Coronary artery (tissue), 2 donors: ENCODE measurements around the gene HSD11B1L.
A peak's percentile ranks its signal among the peaks of the same experiment; 100 is the strongest.

Source experiments
- DNase-seq: peaks from one replicate; pipeline ENCODE4 v3.0.0-alpha.2; 2017; ENCODE audit warnings: low spot score
- H3K27ac ChIP-seq, 2 donors: fragments of 200-600 bp; sonication (generic); one replicate each; pipeline ENCODE4 v1.5.1; 2016 to 2019
- H3K4me3 ChIP-seq: fragments of 200-600 bp; sonication (generic); 2 replicates; pipeline ENCODE4 v1.5.1; 2016; ENCODE audit warnings: mild to moderate bottlenecking, moderate library complexity
- TF ChIP-seq, protein P1 (sequence below): fragments of 200-600 bp; sonication (generic); IDR thresholded peaks from one replicate; pipeline ENCODE4 v1.5.1; 2019; ENCODE audit warnings: antibody characterized with exemption

The HSD11B1L gene

DNA sequence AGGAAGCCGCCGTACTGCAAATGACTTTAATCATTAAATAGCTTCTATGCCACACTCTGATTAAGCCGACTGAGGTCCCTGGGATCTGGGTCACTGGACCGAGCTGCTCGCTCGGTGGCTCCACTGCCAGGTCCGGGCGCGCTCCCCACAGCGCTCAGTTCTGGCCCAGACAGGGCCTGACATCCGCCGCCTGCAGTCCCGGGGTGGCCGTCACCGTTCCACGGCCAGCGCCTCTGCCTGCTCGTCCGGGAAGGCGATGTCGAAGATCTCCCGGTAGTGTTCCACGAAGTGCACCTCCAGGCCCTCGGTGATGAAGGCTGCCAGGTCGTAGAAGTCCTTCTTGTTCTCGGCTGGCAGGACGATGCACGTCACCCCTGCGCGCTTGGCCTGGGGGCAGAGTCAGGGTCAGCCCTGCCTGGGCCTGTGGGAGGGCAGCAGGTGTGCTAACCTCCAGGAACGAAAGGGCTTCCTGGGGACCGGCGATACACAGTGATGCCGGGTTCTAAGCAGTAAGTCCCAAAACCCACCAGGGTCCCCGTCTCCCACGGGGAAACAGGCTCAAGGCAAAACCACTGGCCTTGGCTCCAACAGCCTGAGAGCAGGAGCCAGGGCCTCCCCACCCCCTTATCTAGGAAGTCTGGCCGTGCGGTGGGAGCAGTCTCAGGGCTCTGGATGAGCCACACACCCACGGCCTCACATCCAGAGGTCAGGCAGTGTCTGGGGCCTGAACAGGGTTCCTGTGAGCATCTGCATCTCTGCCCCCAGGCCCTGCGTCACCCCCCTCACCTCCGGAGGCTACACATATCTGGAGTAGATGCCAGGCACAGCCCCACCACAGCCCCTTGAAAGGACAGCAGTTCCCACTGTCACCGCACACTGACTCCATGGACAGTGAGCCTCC is 11.2 kb downstream of the HSD11B1L start:
- TF ChIP-seq, protein P1, sequence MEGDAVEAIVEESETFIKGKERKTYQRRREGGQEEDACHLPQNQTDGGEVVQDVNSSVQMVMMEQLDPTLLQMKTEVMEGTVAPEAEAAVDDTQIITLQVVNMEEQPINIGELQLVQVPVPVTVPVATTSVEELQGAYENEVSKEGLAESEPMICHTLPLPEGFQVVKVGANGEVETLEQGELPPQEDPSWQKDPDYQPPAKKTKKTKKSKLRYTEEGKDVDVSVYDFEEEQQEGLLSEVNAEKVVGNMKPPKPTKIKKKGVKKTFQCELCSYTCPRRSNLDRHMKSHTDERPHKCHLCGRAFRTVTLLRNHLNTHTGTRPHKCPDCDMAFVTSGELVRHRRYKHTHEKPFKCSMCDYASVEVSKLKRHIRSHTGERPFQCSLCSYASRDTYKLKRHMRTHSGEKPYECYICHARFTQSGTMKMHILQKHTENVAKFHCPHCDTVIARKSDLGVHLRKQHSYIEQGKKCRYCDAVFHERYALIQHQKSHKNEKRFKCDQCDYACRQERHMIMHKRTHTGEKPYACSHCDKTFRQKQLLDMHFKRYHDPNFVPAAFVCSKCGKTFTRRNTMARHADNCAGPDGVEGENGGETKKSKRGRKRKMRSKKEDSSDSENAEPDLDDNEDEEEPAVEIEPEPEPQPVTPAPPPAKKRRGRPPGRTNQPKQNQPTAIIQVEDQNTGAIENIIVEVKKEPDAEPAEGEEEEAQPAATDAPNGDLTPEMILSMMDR, result no peak
- DNase-seq, result peak; percentile 72
- Histone ChIP-seq H3K4me3 (peak overlapping the region; percentile 98), H3K27ac (peak overlapping the region in 1 of 2 donors; percentile 97)

DNA sequence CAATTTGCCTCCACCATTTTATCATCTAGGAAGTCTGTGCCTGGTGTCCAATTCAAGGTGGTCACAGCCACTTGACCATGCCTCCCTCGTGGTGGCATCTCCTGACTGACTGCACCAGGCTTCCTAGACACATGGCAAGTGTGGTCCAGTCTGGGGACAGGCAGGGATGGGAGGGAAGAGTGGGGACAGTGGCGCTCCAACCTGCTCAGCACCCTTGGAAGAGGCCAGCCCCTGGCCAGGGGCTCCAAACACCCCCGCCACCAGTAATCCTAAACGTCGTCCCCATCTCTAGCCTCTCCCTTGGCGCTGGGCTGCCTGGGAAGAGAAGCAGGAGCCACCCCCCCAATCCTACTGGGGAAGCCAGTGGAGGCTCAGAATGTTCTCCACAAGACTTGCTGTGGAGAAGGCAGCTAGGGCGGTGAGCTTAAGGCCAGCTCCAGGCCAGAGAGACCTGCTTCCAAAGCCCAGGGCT is 11.9 kb downstream of the HSD11B1L start:
- DNase-seq, result no peak
- Histone ChIP-seq H3K27ac (peak overlapping the region in 1 of 2 donors; percentile 97), H3K4me3 (no peak overlapping the region)
- TF ChIP-seq, protein P1, result no peak

DNA sequence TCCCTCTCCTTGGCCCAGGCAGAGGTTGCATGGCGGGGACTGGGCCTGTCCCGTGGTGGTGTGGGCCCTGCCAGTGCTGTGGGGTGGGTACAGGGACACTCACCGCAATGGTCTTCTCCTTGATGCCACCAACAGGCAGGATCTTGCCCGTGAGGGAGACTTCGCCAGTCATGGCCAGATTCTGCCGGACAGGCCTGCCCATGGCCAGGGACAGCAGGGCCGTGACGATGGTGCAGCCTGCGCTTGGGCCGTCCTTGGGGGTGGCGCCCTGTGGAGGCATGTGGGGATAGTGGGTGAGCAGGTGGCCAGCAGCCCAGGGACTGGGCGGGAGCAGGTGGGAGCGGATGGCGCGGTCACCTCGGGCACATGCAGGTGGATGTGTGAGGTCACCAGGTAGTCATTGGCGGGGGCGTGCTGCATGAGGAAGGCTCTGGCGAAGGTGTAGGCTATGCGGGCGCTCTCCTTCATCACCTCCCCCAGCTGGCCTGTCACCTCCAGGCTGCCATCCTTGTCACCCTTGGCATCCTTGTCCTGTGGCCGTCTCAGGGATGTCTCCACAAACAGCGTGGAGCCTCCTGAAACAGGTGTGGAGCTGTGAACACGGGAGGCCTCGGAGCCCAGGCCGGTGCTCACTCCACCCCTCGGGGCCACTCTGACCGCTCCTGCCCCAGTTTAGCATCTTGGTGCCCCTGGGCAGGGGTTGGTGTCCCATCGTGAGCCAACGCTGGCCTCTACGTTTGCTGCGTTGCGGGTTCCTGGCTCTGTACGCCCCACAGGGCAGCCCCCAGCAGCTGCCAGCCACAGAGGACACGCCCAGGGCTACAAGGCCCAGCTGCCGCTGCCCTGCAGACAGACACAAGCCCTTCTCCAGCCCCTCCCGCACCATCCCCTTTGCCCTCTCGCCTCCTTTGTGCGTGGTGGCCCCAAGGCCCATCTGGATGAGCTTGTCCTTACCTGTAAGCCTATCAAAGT is 12.7 kb downstream of the HSD11B1L start:
- TF ChIP-seq, protein P1, result no peak
- DNase-seq, result peak; percentile 72
- Histone ChIP-seq H3K27ac (no peak overlapping the region), H3K4me3 (no peak overlapping the region)

DNA sequence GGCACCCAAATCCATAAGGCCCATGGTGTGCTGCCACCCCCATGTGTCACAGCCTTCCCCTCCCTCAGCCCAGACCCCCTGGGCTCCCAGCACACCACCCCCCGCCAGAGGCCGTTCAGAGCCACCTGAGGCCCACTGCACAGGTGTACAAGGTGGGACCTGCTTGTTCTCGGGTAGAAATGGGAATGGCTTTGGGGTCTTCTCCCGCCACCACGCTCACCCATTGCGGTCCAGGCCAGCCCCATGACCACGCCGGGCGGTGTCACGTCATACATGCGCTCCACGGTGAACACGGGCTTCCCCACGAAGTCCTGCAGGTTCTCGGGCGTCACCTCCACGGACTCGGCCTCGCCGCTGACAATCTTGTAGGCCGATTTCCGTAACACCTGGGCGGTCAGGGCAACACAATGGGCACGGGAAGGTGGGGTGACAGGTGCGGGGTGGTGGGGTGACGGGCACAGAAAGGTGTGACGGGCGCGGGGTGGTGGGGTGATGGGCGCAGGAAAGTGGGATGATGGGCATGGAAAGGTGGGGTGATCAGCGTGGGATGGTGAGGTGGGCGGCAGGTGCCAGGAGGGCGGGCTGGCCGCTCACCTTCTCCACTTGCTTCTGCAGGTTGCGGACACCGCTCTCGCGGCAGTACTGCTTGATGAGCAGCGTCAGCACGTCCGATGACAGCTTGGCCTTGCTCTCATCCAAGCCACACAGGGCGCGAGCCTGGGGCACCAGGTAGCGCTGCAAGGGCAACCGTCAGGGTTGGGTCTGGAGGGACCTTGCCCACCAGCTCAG is 13.5 kb downstream of the HSD11B1L start:
- Histone ChIP-seq H3K4me3 (no peak overlapping the region), H3K27ac (no peak overlapping the region)
- TF ChIP-seq, protein P1, result no peak
- DNase-seq, result peak; percentile 66

DNA sequence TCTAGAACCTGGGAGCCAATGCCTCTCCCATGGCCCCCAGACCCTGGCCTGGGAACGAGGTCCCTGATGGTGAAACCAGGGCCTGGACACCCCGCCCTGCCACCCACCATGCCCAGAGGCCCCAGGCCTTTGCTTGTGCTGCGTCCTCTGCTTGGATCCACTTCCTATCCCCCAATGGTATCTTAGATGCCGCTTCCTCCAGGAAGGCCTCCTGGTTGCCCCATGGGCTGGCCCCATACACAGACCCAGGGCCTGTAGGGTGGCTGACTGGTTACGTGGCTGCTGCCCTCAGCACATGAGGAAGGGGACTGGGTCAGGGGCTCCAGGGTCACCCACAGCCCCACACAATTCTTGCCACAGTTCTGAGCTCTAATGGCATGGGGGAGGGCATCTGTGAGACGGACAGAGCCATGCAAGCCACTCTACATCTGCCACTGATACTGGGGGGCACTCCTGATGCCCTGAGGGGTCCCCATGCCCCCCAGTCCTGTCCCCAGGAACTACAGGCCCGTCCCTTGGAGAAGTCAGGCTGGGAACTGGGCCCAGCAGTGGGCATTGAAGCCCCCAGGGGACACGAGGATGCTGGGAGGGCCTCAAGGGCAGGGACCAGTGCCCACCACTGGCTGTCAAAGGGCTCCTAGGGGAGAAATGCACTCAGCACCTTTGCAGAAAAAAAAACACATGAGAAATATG is 14.3 kb downstream of the HSD11B1L start:
- no peak overlapping the region for H3K4me3 ChIP-seq
- TF ChIP-seq, protein P1, result no peak
- H3K27ac ChIP-seq, result no peak overlapping the region
- DNase-seq, result peak; percentile 72

DNA sequence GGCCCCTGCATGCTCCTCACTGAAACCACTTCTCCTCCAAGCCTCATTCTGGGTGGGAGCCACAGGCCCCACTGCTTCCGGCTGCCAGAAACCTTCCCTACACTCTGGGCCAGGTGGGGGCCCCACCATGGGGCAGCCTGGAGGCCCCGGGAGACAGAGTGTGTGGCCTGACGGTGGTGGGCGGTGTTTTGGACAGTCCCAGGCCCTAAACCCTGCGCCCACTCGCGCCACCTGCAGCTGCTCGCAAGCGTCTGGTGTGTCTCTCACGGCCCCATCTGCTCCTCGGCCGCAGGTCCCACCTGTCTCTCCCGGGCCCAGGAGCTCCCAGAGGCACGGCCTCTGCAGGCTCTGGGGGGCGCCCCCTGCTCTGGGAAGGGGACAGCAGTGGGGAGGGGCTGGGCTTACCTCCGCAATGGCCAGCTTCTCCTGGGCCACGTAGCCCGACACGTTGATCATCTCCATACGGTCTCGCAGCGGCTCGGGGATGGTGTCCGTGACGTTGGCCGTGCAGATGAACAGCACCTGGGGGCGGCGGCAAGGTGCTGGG is 14.9 kb downstream of the HSD11B1L start:
- peak; percentile 69 for DNase-seq
- H3K27ac ChIP-seq, result no peak overlapping the region
- TF ChIP-seq, protein P1, result no peak
- H3K4me3 ChIP-seq, result no peak overlapping the region
